Motor neuron (in vitro differentiated cells): ENCODE measurements around the gene ZBTB7B. TPM values are rescaled to one million over a fixed set of nuclear protein-coding genes. Genes with fewer than 3 reads are reported as not detected.

Experiments used
- ATAC-seq, 8 experiments: fragments of 200-7000 bp; cut with Tn5 transposase; replicated peaks in 6 of 8; 2 replicates each; pipeline ENCODE4 v1.8.0; 2021; ENCODE audit warnings: mild to moderate bottlenecking in 8 of 8, moderate library complexity in 8 of 8
- H3K27ac ChIP-seq, 2 donors: fragments of 250-450 bp; sonication (Bioruptor Pico); 2 replicates each; pipeline ENCODE4 v1.9.0; 2021; ENCODE audit warnings: antibody characterized with exemption in 2 of 2, mild to moderate bottlenecking in 2 of 2, moderate library complexity in 1 of 2
- H3K4me1 ChIP-seq, 2 donors: fragments of 250-450 bp; sonication (Bioruptor Pico); replicated peaks in 1 of 2; 2 replicates each; pipeline ENCODE4 v1.6.1; 2021; ENCODE audit warnings: antibody characterized with exemption in 2 of 2, mild to moderate bottlenecking in 2 of 2, moderate library complexity in 1 of 2
- H3K4me3 ChIP-seq, 5 donors: fragments of 250-450 bp; sonication (Bioruptor Pico); 2 replicates each; pipeline ENCODE4 v1.9.0; 2021; ENCODE audit warnings: antibody characterized with exemption in 5 of 5, mild to moderate bottlenecking in 5 of 5, moderate library complexity in 4 of 5
- WGBS, 10 experiments: fragments of 450-650 bp; shearing (Covaris generic); methylation state at CpG; one replicate each; pipeline ENCODE4 v1.0.0; 2022; 5-methylcytosine and 5-hydroxymethylcytosine counted together
- in situ Hi-C, 9 experiments: fragments of 400-800 bp; cut with MboI; loops; one replicate each; pipeline ENCODE4 v1.15.0; 2021; ENCODE audit warnings: low sequenced_read_pairs in 9 of 9, low pct_unique_long_range_greater_than_20kb in 2 of 9; ENCODE audit not compliant: unreplicated experiment in 9 of 9
- total RNA-seq, 8 experiments: library from RNA; unstranded; fragments of 300-600 nt; gene quantifications; 2 replicates each; pipeline versions ENCODE4 v1.2.3 to v1.2.4, GENCODE V29; 2022

The ZBTB7B gene
- total RNA-seq, 8 experiments from 2014 or later: 3.1 to 26.9 (median 8.6) TPM

DNA sequence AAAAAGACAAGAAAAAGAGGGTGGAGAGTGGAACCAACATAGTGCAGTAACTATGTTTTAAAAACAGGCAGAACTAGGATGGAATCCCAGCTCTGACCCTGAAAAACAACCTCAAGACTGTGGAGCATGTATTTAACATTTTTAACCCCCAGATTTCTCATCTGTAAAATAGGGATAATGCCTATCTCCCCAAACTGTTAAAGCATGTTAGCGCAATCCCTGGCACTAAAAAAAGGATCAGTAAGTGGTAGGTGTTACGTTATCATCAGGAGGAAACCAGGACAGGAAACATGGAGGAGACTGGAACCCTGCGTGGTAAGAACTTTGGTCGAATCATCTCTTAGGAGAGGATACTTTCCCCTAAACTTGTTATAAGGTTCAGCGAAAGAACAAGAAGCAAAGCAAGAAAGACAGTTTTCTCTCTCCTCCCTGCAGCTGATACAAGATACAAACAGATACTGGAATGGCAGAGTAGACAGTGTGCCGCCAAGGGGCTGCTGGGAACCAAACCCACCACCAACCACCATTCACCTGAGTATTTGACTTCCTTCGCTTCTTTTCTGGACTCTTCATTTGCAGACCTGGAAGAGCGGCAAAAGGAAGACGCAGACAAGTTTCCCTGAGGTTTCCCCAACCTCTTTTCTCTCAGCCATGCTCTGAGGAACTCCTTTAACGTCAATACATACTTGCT is 42.0 kb upstream of the ZBTB7B start:
- H3K4me3 ChIP-seq: peak overlapping the region; percentile 92 to 98 (median 93)

DNA sequence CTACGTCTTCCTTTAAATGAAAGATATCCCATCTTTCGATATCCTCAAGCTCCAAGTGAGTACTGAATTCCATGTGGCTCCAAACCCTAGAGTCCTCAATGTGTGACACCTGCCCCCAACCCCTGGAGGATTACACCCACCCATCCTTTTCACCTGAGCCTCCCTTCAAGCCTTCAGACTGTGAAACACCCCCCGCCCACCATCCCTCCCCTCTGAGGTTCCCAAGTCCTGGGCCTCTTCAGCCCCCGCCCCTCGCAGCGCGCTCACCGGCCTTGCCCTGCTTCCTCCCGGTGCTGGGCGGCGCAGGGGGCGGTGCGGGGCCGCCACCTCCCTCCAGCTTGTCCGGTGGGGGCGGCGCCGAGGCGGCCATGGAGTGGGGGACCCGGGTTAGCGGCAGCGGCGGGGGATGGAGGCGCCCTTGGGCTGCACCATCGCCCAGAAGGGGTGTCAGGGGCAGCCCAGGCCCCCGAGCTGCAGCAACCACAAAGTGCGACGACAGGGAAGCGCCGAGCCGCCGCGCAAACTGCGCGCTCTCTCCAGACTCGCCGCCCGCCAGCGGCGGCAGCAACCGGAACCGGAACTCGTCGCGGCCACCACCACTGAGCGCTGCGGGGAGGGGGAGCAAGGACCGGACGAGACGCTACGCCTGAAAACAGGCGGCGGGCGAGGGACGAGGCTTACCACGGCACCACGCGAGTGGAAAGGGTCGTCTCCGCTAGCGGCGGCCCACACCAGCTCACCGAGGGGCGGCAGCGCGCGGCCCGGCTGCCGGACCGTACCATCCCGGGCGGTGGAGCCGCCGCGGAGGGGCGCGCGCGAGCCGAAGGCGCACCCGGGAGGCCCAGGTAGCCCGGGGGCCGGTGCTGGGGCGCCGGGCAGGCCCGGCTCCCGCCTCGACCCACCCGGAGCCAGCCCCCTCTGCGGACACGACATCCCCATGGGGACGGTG is 41.1 kb upstream of the ZBTB7B start, which contains the start of gene PYGO2:
TSS of gene PYGO2 (minus strand) at position 576 of the 949 bp plus-strand sequence. CDS start at position 370, 206 bp downstream.
- ATAC-seq: peak; percentile 52 to 89 (median 86)
- peak within 1 kb of the TSS; percentile 92 to 98 (median 93) for H3K4me3 ChIP-seq
- in situ Hi-C loops: loop anchor here in 2 of 9 experiments (25.0 kb wide), 1 partner anchor 101 kb away; the partner anchor contains the start of genes ADAM15 (in 2 of the 2) and EFNA4 (in 2 of the 2)
- 0 to 20% (median 1%) methylated on average over 1 to 30 of the region's 93 CpGs; no CpG with 5 or more reads in 2 of the 10 experiments for WGBS, 10 experiments
- peak within 1 kb of the TSS; percentile 100 for H3K27ac ChIP-seq
- H3K4me1 ChIP-seq: peaks cover 13 to 22% of the 10 kb centered on the region in 2 donors

More for the DNA sequence above, 42.0 kb upstream of the ZBTB7B start:
- no peak overlapping the region for H3K27ac ChIP-seq
- ATAC-seq: no peak
- peaks cover 16 to 22% of the 10 kb centered on the region in 2 donors for H3K4me1 ChIP-seq
- WGBS, 10 experiments: 29 to 76% (median 55%) methylated on average over 2 to 10 of the region's 10 CpGs
- in situ Hi-C loops: loop anchor here in 2 of 9 experiments (25.0 kb wide), 1 partner anchor 102 kb away; the partner anchor contains the start of genes ADAM15 (in 2 of the 2) and EFNA4 (in 2 of the 2)

DNA sequence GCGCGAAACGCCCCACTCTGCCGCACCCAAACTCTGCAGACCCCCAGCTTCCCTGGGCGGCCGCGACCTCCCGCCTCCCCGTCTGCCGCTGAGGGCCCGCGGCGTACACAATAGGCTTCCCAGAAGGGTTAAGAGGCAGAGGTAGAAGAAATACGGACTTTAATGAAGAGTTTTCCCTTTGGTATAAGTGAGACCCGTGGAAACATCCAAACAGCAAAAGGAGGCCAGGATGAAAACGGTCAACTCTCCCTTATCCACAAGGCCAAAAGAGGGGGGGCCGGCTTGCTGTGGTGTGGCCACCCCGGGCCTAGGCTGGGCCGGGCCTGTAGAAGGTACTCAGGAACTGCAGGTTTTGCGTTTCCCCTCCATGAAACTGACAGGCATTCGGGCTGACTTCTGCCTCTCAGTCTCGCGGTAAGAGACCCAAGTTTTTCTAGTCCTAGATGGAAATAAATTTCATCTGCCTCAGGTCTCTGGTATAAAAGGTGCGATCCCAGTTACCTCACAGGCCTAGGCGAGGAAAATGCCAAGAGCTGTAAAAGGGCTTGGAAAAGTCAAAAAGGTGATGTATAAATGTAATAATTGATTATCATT is 40.3 kb upstream of the ZBTB7B start:
- peak overlapping the region; percentile 100 for H3K27ac ChIP-seq
- peaks cover 8 to 19% of the 10 kb centered on the region in 2 donors for H3K4me1 ChIP-seq
- in situ Hi-C loops: loop anchor here in 2 of 9 experiments (25.0 kb wide), 1 partner anchor 100 kb away; the partner anchor contains the start of genes ADAM15 (in 2 of the 2) and EFNA4 (in 2 of the 2)
- peak overlapping the region; percentile 92 to 98 (median 93) for H3K4me3 ChIP-seq
- ATAC-seq: peak in 7 of 8 experiments; percentile 0 to 2 (median 1)
- 0 to 37% (median 12%) methylated on average over 1 to 16 of the region's 25 CpGs for WGBS, 10 experiments

DNA sequence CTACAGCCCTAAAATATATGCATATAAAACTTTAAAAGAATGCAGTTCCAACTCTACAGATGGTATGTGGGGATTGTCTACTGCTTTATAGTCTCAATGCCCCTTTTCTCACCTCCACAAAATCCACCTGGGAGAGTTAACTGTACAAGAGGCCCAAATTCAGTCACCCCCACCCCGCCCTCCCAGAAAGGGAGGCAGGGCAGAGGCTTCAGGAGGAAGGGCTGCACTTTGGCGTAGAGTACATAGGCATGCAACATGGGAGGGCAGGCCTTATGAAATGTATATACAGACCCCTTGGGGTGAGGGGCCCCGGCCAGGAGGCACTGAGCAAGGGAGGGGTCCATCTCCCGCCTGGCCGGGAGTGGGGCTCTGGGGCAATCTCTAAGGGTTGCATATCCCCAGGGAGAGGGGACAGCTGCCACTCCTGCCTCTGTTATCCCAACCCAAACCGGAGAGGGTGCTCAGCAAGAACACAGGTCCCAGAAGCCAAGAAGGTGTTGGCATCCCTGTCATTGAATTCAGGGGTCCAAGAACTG is 39.7 kb upstream of the ZBTB7B start:
- in situ Hi-C loops: loop anchor here in 2 of 9 experiments (25.0 kb wide), 1 partner anchor 99 kb away; the partner anchor contains the start of genes ADAM15 (in 2 of the 2) and EFNA4 (in 2 of the 2)
- Histone ChIP-seq H3K4me3 (peak overlapping the region in 4 of 5 donors; percentile 92 to 98 (median 94)), H3K27ac (no peak overlapping the region), H3K4me1 (peaks cover 8 to 19% of the 10 kb centered on the region in 2 donors)
- ATAC-seq: no peak
- 50 to 100% (median 71%) methylated on average over 1 to 2 of the region's 6 CpGs; no CpG with 5 or more reads in 6 of the 10 experiments for WGBS, 10 experiments

DNA sequence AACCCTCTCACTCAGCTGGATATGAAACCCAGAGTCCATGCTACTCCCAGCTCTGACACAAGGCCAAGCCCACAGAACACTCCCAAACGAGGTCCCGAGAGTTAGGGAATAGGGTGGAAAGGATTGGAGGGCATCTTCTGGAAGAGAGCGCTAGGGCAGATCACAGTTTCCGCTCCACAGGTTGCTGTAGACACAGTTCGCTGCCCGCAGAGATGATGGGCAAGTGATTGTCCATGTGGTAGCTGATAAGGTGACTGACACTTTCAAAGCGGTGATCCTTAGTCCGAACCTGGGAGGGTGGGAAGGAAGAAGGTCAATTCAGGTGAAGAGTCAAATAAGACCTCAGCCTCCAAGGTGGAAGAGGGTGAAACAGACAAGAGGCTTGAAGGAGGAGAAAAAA is 39.0 kb upstream of the ZBTB7B start:
- H3K4me3 ChIP-seq: no peak overlapping the region
- H3K27ac ChIP-seq: no peak overlapping the region
- 83 to 100% (median 90%) methylated on average over 1 to 6 of the region's 8 CpGs; no CpG with 5 or more reads in 2 of the 10 experiments for WGBS, 10 experiments
- in situ Hi-C loops: loop anchor here in 2 of 9 experiments (25.0 kb wide), 1 partner anchor 99 kb away; the partner anchor contains the start of genes ADAM15 (in 2 of the 2) and EFNA4 (in 2 of the 2)
- no peak for ATAC-seq
- peaks cover 14 to 23% of the 10 kb centered on the region in 2 donors for H3K4me1 ChIP-seq

DNA sequence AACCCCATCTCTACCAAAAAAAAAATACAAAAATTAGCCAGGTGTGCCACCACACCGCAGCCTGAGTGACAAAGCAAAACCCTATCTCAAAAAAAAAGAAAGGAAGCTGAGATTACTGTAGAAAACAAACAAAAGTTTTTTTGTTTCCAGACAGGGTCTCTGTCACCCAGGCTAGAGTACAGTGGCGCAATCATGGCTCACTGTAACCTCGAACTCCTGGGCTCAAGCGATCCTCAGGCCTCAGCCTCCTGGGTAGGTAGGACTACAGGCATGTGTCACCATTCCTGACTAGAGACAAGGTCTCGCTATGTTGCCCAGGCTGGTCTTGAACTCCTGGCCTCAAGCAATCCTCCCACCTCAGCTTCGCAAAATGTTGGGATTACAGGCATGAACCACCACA is 38.2 kb upstream of the ZBTB7B start:
- 80 to 100% (median 97%) methylated on average over 1 to 6 of the region's 6 CpGs; no CpG with 5 or more reads in 2 of the 10 experiments for WGBS, 10 experiments
- in situ Hi-C loops: loop anchor here in 2 of 9 experiments (25.0 kb wide), 1 partner anchor 98 kb away; the partner anchor contains the start of genes ADAM15 (in 2 of the 2) and EFNA4 (in 2 of the 2)
- no peak overlapping the region for H3K27ac ChIP-seq
- H3K4me3 ChIP-seq: no peak overlapping the region
- no peak for ATAC-seq
- H3K4me1 ChIP-seq: peaks cover 21 to 30% of the 10 kb centered on the region in 2 donors

DNA sequence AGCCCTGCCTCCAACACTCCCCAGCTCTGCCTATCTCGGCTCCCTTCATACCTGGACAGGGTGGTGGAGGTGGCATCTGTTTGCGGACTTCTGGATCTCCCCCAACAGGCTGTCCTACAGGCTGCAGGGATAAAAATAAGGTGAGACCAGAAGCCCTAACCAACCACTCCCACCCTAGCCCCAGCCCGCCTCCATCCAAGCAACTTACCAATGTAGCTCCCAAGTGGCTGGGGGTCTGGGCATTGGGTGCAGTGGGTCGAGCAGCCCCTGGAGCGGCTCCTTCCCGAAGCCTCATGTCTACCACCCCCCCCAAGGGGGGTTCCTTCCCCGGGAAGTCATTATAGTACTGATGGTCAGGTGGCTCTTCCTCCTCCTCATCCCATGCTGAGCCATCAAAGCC is 36.5 kb upstream of the ZBTB7B start:
- in situ Hi-C loops: loop anchor here in 2 of 9 experiments (25.0 kb wide), 1 partner anchor 96 kb away; the partner anchor contains the start of genes ADAM15 (in 2 of the 2) and EFNA4 (in 2 of the 2)
- peaks cover 22 to 35% of the 10 kb centered on the region in 2 donors for H3K4me1 ChIP-seq
- 0 to 100% (median 88%) methylated on average over 1 to 4 of the region's 7 CpGs; no CpG with 5 or more reads in 7 of the 10 experiments for WGBS, 10 experiments
- no peak for ATAC-seq
- H3K4me3 ChIP-seq: no peak overlapping the region
- no peak overlapping the region for H3K27ac ChIP-seq

DNA sequence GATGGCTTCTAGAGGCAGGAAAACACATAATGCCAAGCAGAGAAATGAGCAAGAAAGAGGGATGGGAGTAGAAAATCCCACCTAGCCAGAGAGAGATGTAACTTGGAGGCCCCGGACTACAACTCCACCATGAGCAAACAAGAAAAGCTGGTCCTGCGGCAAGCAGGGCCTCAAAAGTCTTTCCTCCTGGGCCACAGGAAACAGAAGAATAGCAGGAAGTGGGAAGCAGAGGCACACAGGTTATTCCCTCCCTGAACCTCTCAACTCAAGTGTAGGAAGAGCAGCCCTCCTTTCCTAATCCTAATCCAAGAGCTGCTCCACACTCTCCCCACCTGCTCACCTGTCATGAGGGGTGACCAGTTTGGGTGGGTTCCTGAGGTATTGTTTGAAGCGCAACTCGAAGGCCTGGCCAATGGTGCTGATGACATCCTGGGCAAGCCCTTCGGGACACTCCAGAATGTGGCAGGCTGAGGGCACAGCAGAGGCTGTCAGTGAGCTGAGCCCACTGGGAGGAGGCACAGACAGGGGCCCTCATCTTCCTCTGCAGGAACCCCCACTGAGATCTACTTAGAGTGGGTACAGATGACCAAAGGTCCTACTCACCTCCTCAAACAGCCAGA is 35.2 kb upstream of the ZBTB7B start:
- WGBS, 10 experiments: 79 to 100% (median 100%) methylated on average over 2 to 5 of the region's 5 CpGs; no CpG with 5 or more reads in 5 of the 10 experiments
- in situ Hi-C loops: loop anchor here in 2 of 9 experiments (25.0 kb wide), 1 partner anchor 95 kb away; the partner anchor contains the start of genes ADAM15 (in 2 of the 2) and EFNA4 (in 2 of the 2)
- no peak overlapping the region for H3K27ac ChIP-seq
- ATAC-seq: no peak
- peaks cover 31 to 38% of the 10 kb centered on the region in 2 donors for H3K4me1 ChIP-seq
- H3K4me3 ChIP-seq: no peak overlapping the region

DNA sequence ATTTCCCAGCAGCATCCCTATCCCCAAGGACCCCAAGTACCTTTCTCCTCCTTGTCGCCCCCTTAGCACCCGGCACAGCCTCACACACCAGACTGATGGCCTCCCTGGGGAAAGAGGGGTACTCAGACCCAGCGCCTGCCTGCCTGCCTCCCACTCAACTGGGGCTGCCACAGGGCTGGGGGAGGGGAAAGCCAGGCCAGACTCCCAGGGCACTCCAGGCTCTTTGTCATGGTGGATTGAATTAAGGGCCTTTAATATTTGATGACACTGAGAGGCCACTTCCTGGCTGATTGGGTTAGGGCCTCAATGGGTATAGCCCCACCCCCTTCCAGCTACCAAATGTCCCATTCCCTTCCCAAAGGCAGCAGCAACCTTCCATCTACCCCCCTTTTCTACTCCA is 33.9 kb upstream of the ZBTB7B start:
- in situ Hi-C loops: loop anchor here in 2 of 9 experiments (25.0 kb wide), 1 partner anchor 94 kb away; the partner anchor contains the start of genes ADAM15 (in 2 of the 2) and EFNA4 (in 2 of the 2)
- H3K4me1 ChIP-seq: peaks cover 32 to 34% of the 10 kb centered on the region in 2 donors

DNA sequence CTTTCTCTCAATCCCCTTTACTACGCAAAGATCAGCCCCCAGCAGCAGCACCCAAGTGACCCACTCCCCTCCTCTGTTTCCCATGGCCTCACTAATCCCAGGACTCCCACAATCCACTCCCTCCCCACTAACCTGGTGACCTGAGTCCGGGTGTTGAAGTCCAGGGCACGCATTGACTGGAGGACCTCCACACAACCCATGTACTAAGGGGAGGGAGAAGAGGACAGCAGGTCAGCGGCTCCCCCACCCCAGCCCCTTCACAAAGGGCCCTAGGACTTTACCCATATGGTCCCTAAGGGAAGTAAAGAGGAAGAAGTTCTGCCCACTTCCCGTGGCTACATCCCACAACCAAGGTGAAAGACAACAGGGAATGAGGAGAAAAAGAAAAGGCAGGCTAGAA is 33.4 kb upstream of the ZBTB7B start:
- ATAC-seq: no peak
- in situ Hi-C loops: loop anchor here in 2 of 9 experiments (25.0 kb wide), 1 partner anchor 93 kb away; the partner anchor contains the start of genes ADAM15 (in 2 of the 2) and EFNA4 (in 2 of the 2)
- H3K4me1 ChIP-seq: peaks cover 32 to 34% of the 10 kb centered on the region in 2 donors
- H3K27ac ChIP-seq: peak overlapping the region in 1 of 2 donors; percentile 20
- WGBS, 10 experiments: 0 to 40% (median 23%) methylated on average over 1 to 4 of the region's 5 CpGs; no CpG with 5 or more reads in 3 of the 10 experiments
- peak overlapping the region; percentile 27 to 50 (median 45) for H3K4me3 ChIP-seq

More for the DNA sequence above, 33.9 kb upstream of the ZBTB7B start:
- Histone ChIP-seq H3K27ac (peak overlapping the region in 1 of 2 donors; percentile 20), H3K4me3 (peak overlapping the region; percentile 27 to 50 (median 45))
- ATAC-seq: no peak
- 77% methylated on average over 2 of the region's 3 CpGs; no CpG with 5 or more reads in 9 of the 10 experiments for WGBS, 10 experiments
